Measurements from ENCODE around the gene ABHD16A.
A peak's percentile ranks its signal among the peaks of the same experiment; 100 is the strongest.

The ABHD16A gene

GRCh38 chr6:31676322-31676903 is 26.7 kb downstream of the ABHD16A start:
- no peak overlapping the region for H3K4me3 ChIP-seq (ENCODE audit: low read length)
- H3K27me3 ChIP-seq (ENCODE audit: control insufficient read depth, insufficient read depth, low read length) = no peaks in the 10 kb centered on the region
- H3K36me3 ChIP-seq (ENCODE audit: control insufficient read depth, insufficient read depth, low read length) = peaks cover 7% of the 10 kb centered on the region
- H3K9me3 ChIP-seq (ENCODE audit: control insufficient read depth, low read length) = no peaks in the 10 kb centered on the region
- H3K4me1 ChIP-seq (ENCODE audit: control insufficient read depth, insufficient read depth, low read length) = peaks cover 7% of the 10 kb centered on the region
- no peak overlapping the region for H3K9ac ChIP-seq (ENCODE audit: low read length)

- Histone ChIP-seq H3K27me3 (ENCODE audit: control insufficient read depth, insufficient read depth, low read length) (no peaks in the 10 kb centered on the region), H3K4me3 (ENCODE audit: low read length) (no peak within 1 kb of the TSS), H3K9ac (ENCODE audit: low read length) (no peak within 1 kb of the TSS), H3K9me3 (ENCODE audit: control insufficient read depth, low read length) (no peaks in the 10 kb centered on the region), H3K4me1 (ENCODE audit: control insufficient read depth, insufficient read depth, low read length) (peaks cover 6% of the 10 kb centered on the region), H3K36me3 (ENCODE audit: control insufficient read depth, insufficient read depth, low read length) (peaks cover 28% of the 10 kb centered on the region)
Observed at GRCh38 chr6:31669676-31670075, 33.4 kb downstream of the ABHD16A start, which contains the start of gene LY6G5B. TSS of gene LY6G5B (plus strand) at chr6:31669976. CDS start at chr6:31670951, 975 bp downstream.

GRCh38 chr6:31666337-31666965 is 36.7 kb downstream of the ABHD16A start:
- Histone ChIP-seq H3K27me3 (ENCODE audit: control insufficient read depth, insufficient read depth, low read length) (no peaks in the 10 kb centered on the region), H3K4me1 (ENCODE audit: control insufficient read depth, insufficient read depth, low read length) (peaks cover 19% of the 10 kb centered on the region), H3K9me3 (ENCODE audit: control insufficient read depth, low read length) (no peaks in the 10 kb centered on the region), H3K9ac (ENCODE audit: low read length) (peak overlapping the region; percentile 90), H3K36me3 (ENCODE audit: control insufficient read depth, insufficient read depth, low read length) (peaks cover 21% of the 10 kb centered on the region), H3K4me3 (ENCODE audit: low read length) (peak overlapping the region; percentile 90)

GRCh38 chr6:31665501-31666336 is 37.4 kb downstream of the ABHD16A start, which contains the start of gene CSNK2B:
TSS of gene CSNK2B (plus strand) at chr6:31666080. CDS start at chr6:31666832, 752 bp downstream.
- peaks cover 16% of the 10 kb centered on the region for H3K36me3 ChIP-seq (ENCODE audit: control insufficient read depth, insufficient read depth, low read length)
- H3K4me1 ChIP-seq (ENCODE audit: control insufficient read depth, insufficient read depth, low read length) = peaks cover 24% of the 10 kb centered on the region
- peak within 1 kb of the TSS; percentile 90 for H3K4me3 ChIP-seq (ENCODE audit: low read length)

GRCh38 chr6:31664790-31665500 is 38.2 kb downstream of the ABHD16A start, which contains the start of gene GPANK1:
TSS of gene GPANK1 (minus strand) at chr6:31664997. CDS start at chr6:31664478, 519 bp downstream.
- peaks cover 16% of the 10 kb centered on the region for H3K36me3 ChIP-seq (ENCODE audit: control insufficient read depth, insufficient read depth, low read length)
- H3K27me3 ChIP-seq (ENCODE audit: control insufficient read depth, insufficient read depth, low read length) = no peaks in the 10 kb centered on the region
- peaks cover 24% of the 10 kb centered on the region for H3K4me1 ChIP-seq (ENCODE audit: control insufficient read depth, insufficient read depth, low read length)
- H3K9me3 ChIP-seq (ENCODE audit: control insufficient read depth, low read length) = no peaks in the 10 kb centered on the region
- H3K4me3 ChIP-seq (ENCODE audit: low read length) = peak within 1 kb of the TSS; percentile 83
- H3K9ac ChIP-seq (ENCODE audit: low read length) = peak within 1 kb of the TSS; percentile 92

More at GRCh38 chr6:31665501-31666336, 37.4 kb downstream of the ABHD16A start, which contains the start of gene CSNK2B:
- Histone ChIP-seq H3K9ac (ENCODE audit: low read length) (peak within 1 kb of the TSS; percentile 92), H3K27me3 (ENCODE audit: control insufficient read depth, insufficient read depth, low read length) (no peaks in the 10 kb centered on the region), H3K9me3 (ENCODE audit: control insufficient read depth, low read length) (no peaks in the 10 kb centered on the region)

- Histone ChIP-seq H3K27me3 (ENCODE audit: control insufficient read depth, insufficient read depth, low read length) (no peaks in the 10 kb centered on the region), H3K4me3 (ENCODE audit: low read length) (peak overlapping the region; percentile 83), H3K9me3 (ENCODE audit: control insufficient read depth, low read length) (no peaks in the 10 kb centered on the region), H3K36me3 (ENCODE audit: control insufficient read depth, insufficient read depth, low read length) (peaks cover 9% of the 10 kb centered on the region), H3K9ac (ENCODE audit: low read length) (peak overlapping the region; percentile 92), H3K4me1 (ENCODE audit: control insufficient read depth, insufficient read depth, low read length) (peaks cover 30% of the 10 kb centered on the region)
Observed at GRCh38 chr6:31663961-31664789, 38.9 kb downstream of the ABHD16A start.

- H3K4me3 ChIP-seq (ENCODE audit: low read length) = peak overlapping the region; percentile 83
- H3K36me3 ChIP-seq (ENCODE audit: control insufficient read depth, insufficient read depth, low read length) = peaks cover 1% of the 10 kb centered on the region
- peaks cover 38% of the 10 kb centered on the region for H3K4me1 ChIP-seq (ENCODE audit: control insufficient read depth, insufficient read depth, low read length)
- no peaks in the 10 kb centered on the region for H3K9me3 ChIP-seq (ENCODE audit: control insufficient read depth, low read length)
- H3K27me3 ChIP-seq (ENCODE audit: control insufficient read depth, insufficient read depth, low read length) = no peaks in the 10 kb centered on the region
- H3K9ac ChIP-seq (ENCODE audit: low read length) = peak overlapping the region; percentile 92
Observed at GRCh38 chr6:31663126-31663960, 39.8 kb downstream of the ABHD16A start.

GRCh38 chr6:31662124-31662723 is 40.9 kb downstream of the ABHD16A start:
- Histone ChIP-seq H3K4me3 (ENCODE audit: low read length) (no peak overlapping the region), H3K4me1 (ENCODE audit: control insufficient read depth, insufficient read depth, low read length) (peaks cover 44% of the 10 kb centered on the region), H3K9ac (ENCODE audit: low read length) (no peak overlapping the region), H3K27me3 (ENCODE audit: control insufficient read depth, insufficient read depth, low read length) (no peaks in the 10 kb centered on the region), H3K36me3 (ENCODE audit: control insufficient read depth, insufficient read depth, low read length) (peaks cover 3% of the 10 kb centered on the region), H3K9me3 (ENCODE audit: control insufficient read depth, low read length) (no peaks in the 10 kb centered on the region)

GRCh38 chr6:31661262-31662123 is 41.6 kb downstream of the ABHD16A start:
- H3K27me3 ChIP-seq (ENCODE audit: control insufficient read depth, insufficient read depth, low read length) = no peaks in the 10 kb centered on the region
- H3K36me3 ChIP-seq (ENCODE audit: control insufficient read depth, insufficient read depth, low read length) = peaks cover 5% of the 10 kb centered on the region
- peaks cover 41% of the 10 kb centered on the region for H3K4me1 ChIP-seq (ENCODE audit: control insufficient read depth, insufficient read depth, low read length)
- H3K9me3 ChIP-seq (ENCODE audit: control insufficient read depth, low read length) = no peaks in the 10 kb centered on the region
- H3K9ac ChIP-seq (ENCODE audit: low read length) = peak overlapping the region; percentile 83
- no peak overlapping the region for H3K4me3 ChIP-seq (ENCODE audit: low read length)
